Esophagus (tissue), 2 donors: Measurements from ENCODE around the gene LIFR. TPM values are rescaled to one million over a fixed set of nuclear protein-coding genes. Genes with fewer than 3 reads are reported as not detected.

Source experiments
- H3K27ac ChIP-seq, 2 donors: one replicate each; pipeline ENCODE4 v1.5.1; 2013; ENCODE audit warnings: low read depth in 2 of 2, mild to moderate bottlenecking in 2 of 2, inconsistent platforms in 1 of 2, low read length in 1 of 2, moderate library complexity in 1 of 2
- H3K27me3 ChIP-seq, 2 donors: one replicate each; pipeline ENCODE4 v1.6.1; 2013; ENCODE audit warnings: low read length in 2 of 2, control low read depth in 1 of 2, mild to moderate bottlenecking in 1 of 2; ENCODE audit not compliant: insufficient read depth in 2 of 2, control insufficient read depth in 1 of 2
- H3K36me3 ChIP-seq, 2 donors: one replicate each; pipeline ENCODE4 v1.6.1; 2013; ENCODE audit warnings: low read length in 1 of 2; ENCODE audit not compliant: control insufficient read depth in 2 of 2, insufficient read depth in 2 of 2
- H3K4me1 ChIP-seq, 2 donors: one replicate each; pipeline ENCODE4 v1.6.1; 2013; ENCODE audit warnings: low read length in 1 of 2; ENCODE audit not compliant: control insufficient read depth in 2 of 2, insufficient read depth in 2 of 2
- H3K4me3 ChIP-seq, 2 donors: one replicate each; pipeline ENCODE4 v1.5.1; 2013; ENCODE audit warnings: low read length in 2 of 2, mild to moderate bottlenecking in 2 of 2, low read depth in 1 of 2, moderate library complexity in 1 of 2
- H3K9me3 ChIP-seq, 2 donors: one replicate each; pipeline ENCODE4 v1.6.1; 2013; ENCODE audit warnings: mild to moderate bottlenecking in 2 of 2, low read depth in 1 of 2, low read length in 1 of 2, moderate library complexity in 1 of 2; ENCODE audit not compliant: control insufficient read depth in 2 of 2, insufficient read depth in 1 of 2
- WGBS, 2 donors: extraction: QIAGEN DNeasy Blood & Tissue Kit; methylation state at CpG; one replicate each; pipeline ENCODE4 v1.1.7; 2013; 5-methylcytosine and 5-hydroxymethylcytosine counted together
- polyA plus RNA-seq, 2 donors: library from polyadenylated mRNA; stranded (reverse); fragments of 200-250 nt; gene quantifications; one replicate each; pipeline ENCODE4 v1.2.3, GENCODE V29; 2013
- donor health status: healthy with polysubstance abuse.
- donor health status: Bipolar disorder and iron deficiency.

Gene LIFR
- polyA plus RNA-seq, 2 donors: 2.0 to 3.5 TPM

GRCh38 chr5:38553001-38553521 is 3.4 kb downstream of the LIFR start:
- no peak overlapping the region for H3K4me3 ChIP-seq
- no peaks in the 10 kb centered on the region for H3K36me3 ChIP-seq
- H3K4me1 ChIP-seq: no peaks in the 10 kb centered on the region
- H3K27ac ChIP-seq: no peak overlapping the region
- H3K27me3 ChIP-seq: no peaks in the 10 kb centered on the region
- 75 to 78% methylated on average over 2 of the region's 2 CpGs for WGBS, 2 donors
- peaks cover 0 to 3% of the 10 kb centered on the region in 2 donors for H3K9me3 ChIP-seq

- no peak overlapping the region for H3K4me3 ChIP-seq
- no peaks in the 10 kb centered on the region for H3K36me3 ChIP-seq
- H3K4me1 ChIP-seq: no peaks in the 10 kb centered on the region
- H3K9me3 ChIP-seq: peaks cover 0 to 3% of the 10 kb centered on the region in 2 donors
- no peaks in the 10 kb centered on the region for H3K27me3 ChIP-seq
- WGBS, 2 donors: 64 to 68% methylated on average over 10 of the region's 10 CpGs
- no peak overlapping the region for H3K27ac ChIP-seq
These were observed 5.1 kb downstream of the LIFR start for GRCh38 chr5:38551030-38552017.

GRCh38 chr5:38548064-38548759 is 8.2 kb downstream of the LIFR start:
- 47 to 57% methylated on average over 1 of the region's 1 CpG for WGBS, 2 donors
- H3K27ac ChIP-seq: no peak overlapping the region

GRCh38 chr5:38547257-38547656 is 9.2 kb downstream of the LIFR start:
- Histone ChIP-seq H3K9me3 (no peaks in the 10 kb centered on the region), H3K4me1 (no peaks in the 10 kb centered on the region), H3K27ac (no peak overlapping the region), H3K4me3 (no peak overlapping the region), H3K27me3 (no peaks in the 10 kb centered on the region), H3K36me3 (no peaks in the 10 kb centered on the region)
- WGBS, 2 donors: 73 to 74% methylated on average over 4 of the region's 4 CpGs

More at GRCh38 chr5:38548064-38548759, 8.2 kb downstream of the LIFR start:
- Histone ChIP-seq H3K9me3 (peaks cover 0 to 3% of the 10 kb centered on the region in 2 donors), H3K4me3 (no peak overlapping the region), H3K27me3 (no peaks in the 10 kb centered on the region), H3K4me1 (no peaks in the 10 kb centered on the region), H3K36me3 (no peaks in the 10 kb centered on the region)

GRCh38 chr5:38546691-38547146 is 9.7 kb downstream of the LIFR start:
- Histone ChIP-seq H3K4me1 (no peaks in the 10 kb centered on the region), H3K27ac (no peak overlapping the region), H3K4me3 (no peak overlapping the region), H3K36me3 (no peaks in the 10 kb centered on the region), H3K27me3 (no peaks in the 10 kb centered on the region), H3K9me3 (no peaks in the 10 kb centered on the region)
- WGBS, 2 donors: 61 to 71% methylated on average over 2 of the region's 2 CpGs

- 95 to 96% methylated on average over 4 of the region's 4 CpGs for WGBS, 2 donors
- H3K4me1 ChIP-seq: no peaks in the 10 kb centered on the region
- H3K36me3 ChIP-seq: no peaks in the 10 kb centered on the region
- H3K27ac ChIP-seq: no peak overlapping the region
- H3K4me3 ChIP-seq: no peak overlapping the region
- H3K9me3 ChIP-seq: no peaks in the 10 kb centered on the region
- H3K27me3 ChIP-seq: no peaks in the 10 kb centered on the region
These were observed 12.6 kb downstream of the LIFR start for GRCh38 chr5:38543886-38544285.

GRCh38 chr5:38543074-38543473 is 13.4 kb downstream of the LIFR start:
- H3K4me1 ChIP-seq: no peaks in the 10 kb centered on the region
- no peak overlapping the region for H3K27ac ChIP-seq
- H3K27me3 ChIP-seq: no peaks in the 10 kb centered on the region
- no peak overlapping the region for H3K4me3 ChIP-seq
- no peaks in the 10 kb centered on the region for H3K9me3 ChIP-seq
- H3K36me3 ChIP-seq: no peaks in the 10 kb centered on the region
- whole genome bisulfite sequencing, 2 donors: 81 to 86% methylated on average over 2 of the region's 2 CpGs

- no peaks in the 10 kb centered on the region for H3K36me3 ChIP-seq
These were observed 15.2 kb downstream of the LIFR start for GRCh38 chr5:38541174-38541725.

GRCh38 chr5:38540314-38540713 is 16.1 kb downstream of the LIFR start:
- no peak overlapping the region for H3K4me3 ChIP-seq
- H3K36me3 ChIP-seq: no peaks in the 10 kb centered on the region
- no peaks in the 10 kb centered on the region for H3K27me3 ChIP-seq
- 77 to 86% methylated on average over 6 of the region's 6 CpGs for WGBS, 2 donors
- no peaks in the 10 kb centered on the region for H3K4me1 ChIP-seq
- no peaks in the 10 kb centered on the region for H3K9me3 ChIP-seq
- H3K27ac ChIP-seq: no peak overlapping the region

More at GRCh38 chr5:38541174-38541725, 15.2 kb downstream of the LIFR start:
- 55 to 62% methylated on average over 2 of the region's 2 CpGs for WGBS, 2 donors
- Histone ChIP-seq H3K27ac (no peak overlapping the region), H3K4me3 (no peak overlapping the region), H3K4me1 (no peaks in the 10 kb centered on the region), H3K27me3 (no peaks in the 10 kb centered on the region), H3K9me3 (no peaks in the 10 kb centered on the region)
